Activated CD8-positive, alpha-beta memory T cell treated with anti-CD3 and anti-CD28 coated beads, Interleukin-2, amount 50 U/mL, for 24 hours (primary cell): ENCODE measurements around the gene BLOC1S1.
"Not testable (repeated sequence)": the region's sequence is repeated elsewhere in the genome, so short reads cannot be mapped to it uniquely, and the experiment has no call there.

Experiments used
- DNase-seq: peaks from one replicate; pipeline ENCODE4 v3.0.0-alpha.2; 2020; ENCODE audit errors: extremely low read depth

The BLOC1S1 gene

GRCh38 chr12:55745361-55746173, 29.7 kb downstream of the BLOC1S1 start:
- DNase-seq: no peak

GRCh38 chr12:55746174-55746912, 30.5 kb downstream of the BLOC1S1 start:
- DNase-seq: no peak

- DNase-seq: no peak
Measured at GRCh38 chr12:55746913-55747231, 31.0 kb downstream of the BLOC1S1 start.

- no peak for DNase-seq
Measured at GRCh38 chr12:55748230-55748993, 32.6 kb downstream of the BLOC1S1 start.

- no peak for DNase-seq
Measured at GRCh38 chr12:55755246-55755645, 39.4 kb downstream of the BLOC1S1 start.

GRCh38 chr12:55757701-55758100, 41.9 kb downstream of the BLOC1S1 start:
- DNase-seq: no peak

- not testable (repeated sequence) for DNase-seq
Measured at GRCh38 chr12:55758575-55758974, 42.7 kb downstream of the BLOC1S1 start.

- DNase-seq: no peak
Measured at GRCh38 chr12:55760663-55761062, 44.8 kb downstream of the BLOC1S1 start.

- no peak for DNase-seq
Measured at GRCh38 chr12:55762646-55763045, 46.8 kb downstream of the BLOC1S1 start.

- DNase-seq: no peak
Measured at GRCh38 chr12:55765736-55766290, 50.0 kb downstream of the BLOC1S1 start.

- DNase-seq: no peak
Measured at GRCh38 chr12:55767156-55767555, 51.3 kb downstream of the BLOC1S1 start.
